ENCODE results near the gene PIEZO2.
"Not testable (repeated sequence)": the region's sequence is repeated elsewhere in the genome, so short reads cannot be mapped to it uniquely, and the experiment has no call there.

The PIEZO2 gene

DNA sequence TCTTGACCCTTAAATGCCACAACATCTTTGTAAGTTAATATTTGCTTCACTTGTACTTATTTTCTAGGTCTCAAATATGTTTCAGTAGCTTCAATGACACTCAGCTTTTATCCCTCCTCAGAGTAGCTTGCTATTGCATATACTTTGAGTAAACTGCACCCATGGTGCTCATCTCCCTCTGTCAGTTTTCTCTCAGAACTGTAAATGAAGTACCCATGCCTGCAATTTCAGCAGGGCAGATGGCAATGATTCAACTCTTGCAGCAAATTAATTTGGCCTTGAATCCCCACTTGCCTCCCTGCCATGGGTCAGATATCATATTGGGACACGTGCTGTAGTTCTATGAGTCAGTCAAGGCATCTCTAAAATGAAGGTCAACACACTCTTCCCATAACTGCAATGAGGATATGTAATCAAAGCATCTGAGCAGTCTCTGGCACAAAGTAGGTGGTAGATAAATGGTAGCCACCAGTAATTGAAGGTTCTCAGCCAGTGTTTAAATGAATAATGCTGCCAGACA is 225.8 kb downstream of the PIEZO2 start:
- no peak for DNase-seq

DNA sequence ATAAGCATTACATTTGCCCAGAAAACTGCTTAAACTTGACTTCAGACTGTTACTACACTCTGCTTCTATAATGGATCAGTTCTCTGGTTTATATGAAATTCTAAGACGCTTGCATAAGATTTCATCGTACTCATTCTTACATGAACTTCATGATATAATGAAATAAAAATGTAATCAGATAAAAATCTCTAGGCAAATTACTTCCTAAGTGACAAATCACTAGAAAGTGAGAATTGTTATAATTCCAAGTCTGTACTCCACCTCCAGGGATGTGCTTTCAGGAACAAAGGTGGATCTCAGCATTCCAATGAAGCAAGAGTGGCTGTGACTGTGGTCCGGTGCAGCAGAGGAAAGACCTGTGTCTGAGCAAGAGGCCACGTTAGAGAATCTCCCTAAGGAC is 226.2 kb downstream of the PIEZO2 start:
- no peak for DNase-seq

DNA sequence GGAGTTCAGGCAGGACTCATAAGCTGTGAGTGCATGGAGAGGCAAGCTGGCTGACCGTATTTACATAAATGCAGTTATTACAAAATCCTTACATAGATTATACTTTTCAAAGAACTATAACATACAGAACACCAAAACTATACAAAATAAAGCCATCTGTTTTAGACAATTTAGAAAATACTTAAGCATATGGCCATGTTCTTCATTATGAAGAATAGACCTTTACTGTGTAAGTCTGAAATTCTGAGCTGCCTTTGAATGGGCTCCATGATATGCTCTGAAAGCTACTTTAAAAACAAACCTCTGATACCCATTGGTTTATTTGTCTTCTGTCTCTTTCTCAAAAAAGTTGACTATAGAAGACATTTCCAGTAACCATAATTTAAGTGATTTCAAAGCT is 226.7 kb downstream of the PIEZO2 start:
- DNase-seq = not testable (repeated sequence)

DNA sequence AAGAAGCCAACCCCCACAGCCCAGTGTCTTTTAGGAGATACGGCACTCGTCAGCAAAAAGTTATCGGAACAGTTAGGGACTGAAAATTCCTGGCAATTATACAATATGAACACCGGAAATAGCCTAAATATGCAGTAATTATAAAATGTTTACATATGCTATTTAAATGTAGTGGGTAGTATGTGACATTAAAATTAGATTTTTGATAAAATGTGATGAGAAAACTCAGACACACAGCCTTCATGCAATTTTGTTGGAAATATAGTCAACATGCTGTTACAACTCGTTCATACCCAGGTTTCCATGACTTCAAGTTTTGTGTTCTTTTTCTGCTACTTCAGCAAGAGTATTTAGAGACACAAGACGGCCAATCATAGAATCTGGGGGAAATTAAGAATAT is 229.1 kb downstream of the PIEZO2 start:
- not testable (repeated sequence) for DNase-seq

DNA sequence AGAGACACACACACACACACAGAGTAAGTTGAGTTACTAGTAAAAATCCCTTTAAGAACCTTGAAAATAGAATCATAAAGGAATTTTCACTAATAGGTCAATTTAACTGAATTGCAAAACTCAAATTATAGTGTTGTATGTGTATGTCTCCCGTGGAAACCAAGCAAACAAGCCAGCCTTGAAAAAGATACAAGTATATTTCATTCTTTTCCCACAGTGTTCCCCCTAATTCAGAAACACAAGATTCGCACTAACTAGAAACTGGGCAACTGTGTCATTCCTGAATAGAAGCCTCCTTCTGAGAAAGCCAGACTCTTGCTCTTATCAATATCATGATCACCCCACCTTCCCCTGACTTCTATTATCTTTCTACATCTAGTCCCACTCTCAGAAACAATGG is 229.5 kb downstream of the PIEZO2 start:
- DNase-seq = no peak

DNA sequence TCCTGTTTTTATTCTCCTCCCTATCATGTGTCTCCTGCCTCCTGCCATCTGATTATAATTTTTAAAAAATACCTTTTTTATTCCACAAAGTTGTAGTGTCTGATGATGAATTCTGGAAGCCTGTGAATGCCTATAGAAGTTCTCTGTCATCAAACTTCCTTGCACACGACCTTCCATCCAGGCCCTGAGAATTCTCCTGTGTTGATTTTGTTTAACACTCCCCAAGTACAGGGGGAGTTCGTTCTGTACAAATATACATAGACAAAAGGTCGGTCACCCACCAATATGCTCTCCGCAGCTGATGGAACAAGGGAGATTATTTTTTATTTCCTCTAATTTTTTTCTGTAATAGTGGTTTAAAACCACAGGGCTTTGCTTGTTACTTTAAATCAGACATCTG is 232.5 kb downstream of the PIEZO2 start:
- DNase-seq = no peak

DNA sequence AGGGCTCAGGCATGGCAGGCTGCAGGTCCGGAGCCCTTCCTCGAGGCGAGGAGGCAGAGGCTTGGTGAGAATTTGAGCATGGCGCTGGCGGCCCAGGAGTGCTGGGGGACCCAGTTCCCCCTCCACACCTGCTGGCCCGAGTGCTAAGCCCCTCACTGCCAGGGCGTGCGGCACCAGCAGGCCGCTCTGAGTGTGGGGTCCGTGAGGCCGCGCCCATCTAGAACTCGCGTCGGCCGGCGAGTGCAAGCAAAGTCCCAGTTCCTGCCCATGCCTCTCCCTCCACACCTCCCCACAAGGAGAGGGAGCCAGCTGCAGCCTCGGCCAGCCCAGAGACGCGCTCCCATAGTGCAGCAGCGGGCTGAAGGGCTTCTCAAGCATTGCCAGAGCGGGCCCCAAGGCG is 233.0 kb downstream of the PIEZO2 start:
- DNase-seq = no peak

DNA sequence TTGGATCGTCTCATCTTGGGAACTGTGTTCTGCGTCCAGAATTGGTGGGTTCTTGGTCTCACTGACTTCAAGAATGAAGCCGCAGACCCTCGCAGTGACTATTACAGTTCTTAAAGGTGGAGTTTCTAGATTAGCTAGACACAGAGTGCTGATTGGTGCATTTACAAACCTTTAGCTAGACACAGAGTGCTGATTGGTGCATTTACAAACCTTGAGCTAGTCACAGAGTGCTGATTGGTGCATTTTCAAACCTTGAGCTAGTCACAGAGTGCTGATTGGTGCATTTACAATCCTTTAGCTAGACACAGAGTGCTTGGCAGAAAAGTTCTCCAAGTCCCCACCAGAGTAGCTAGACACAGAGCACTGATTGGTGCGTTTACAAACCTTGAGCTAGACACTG is 233.6 kb downstream of the PIEZO2 start:
- not testable (repeated sequence) for DNase-seq

DNA sequence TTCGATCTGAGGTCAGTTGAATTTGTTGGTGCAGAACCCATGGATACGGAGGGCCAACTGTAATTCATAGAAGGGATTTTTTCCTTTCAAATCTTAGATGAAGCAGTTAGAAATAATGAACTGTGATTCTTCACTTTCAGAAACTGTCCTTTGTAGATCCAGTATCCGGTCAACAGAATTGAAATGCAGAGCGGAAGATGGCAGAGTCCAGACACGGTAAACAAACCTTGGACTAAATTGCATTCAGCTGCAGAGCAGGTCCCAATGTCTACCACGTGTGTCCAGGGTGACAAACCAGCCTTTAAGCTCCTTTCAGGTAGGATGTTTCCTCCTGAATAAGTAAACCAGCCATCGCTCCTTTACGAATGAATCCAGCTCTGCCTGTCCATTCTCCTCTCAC is 234.8 kb downstream of the PIEZO2 start:
- DNase-seq = not testable (repeated sequence)

DNA sequence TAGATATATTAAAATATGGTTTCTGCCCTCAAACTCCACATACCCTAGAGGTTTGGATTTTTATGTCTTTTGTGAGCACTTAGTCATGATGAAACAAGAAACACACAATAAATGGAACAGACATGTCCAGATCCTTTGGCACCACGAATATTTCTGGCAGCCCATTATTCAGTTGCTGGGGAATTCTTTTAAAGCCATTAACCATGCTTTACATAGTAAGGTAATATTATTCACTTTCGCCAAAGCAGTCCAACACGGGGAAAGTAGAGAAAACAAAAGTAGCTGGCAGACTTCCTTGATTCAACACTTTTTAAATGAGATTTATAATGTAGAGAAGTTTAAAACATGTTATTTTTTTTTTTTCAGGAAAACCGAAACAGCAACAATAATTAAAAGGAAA is 235.4 kb downstream of the PIEZO2 start:
- DNase-seq = no peak

DNA sequence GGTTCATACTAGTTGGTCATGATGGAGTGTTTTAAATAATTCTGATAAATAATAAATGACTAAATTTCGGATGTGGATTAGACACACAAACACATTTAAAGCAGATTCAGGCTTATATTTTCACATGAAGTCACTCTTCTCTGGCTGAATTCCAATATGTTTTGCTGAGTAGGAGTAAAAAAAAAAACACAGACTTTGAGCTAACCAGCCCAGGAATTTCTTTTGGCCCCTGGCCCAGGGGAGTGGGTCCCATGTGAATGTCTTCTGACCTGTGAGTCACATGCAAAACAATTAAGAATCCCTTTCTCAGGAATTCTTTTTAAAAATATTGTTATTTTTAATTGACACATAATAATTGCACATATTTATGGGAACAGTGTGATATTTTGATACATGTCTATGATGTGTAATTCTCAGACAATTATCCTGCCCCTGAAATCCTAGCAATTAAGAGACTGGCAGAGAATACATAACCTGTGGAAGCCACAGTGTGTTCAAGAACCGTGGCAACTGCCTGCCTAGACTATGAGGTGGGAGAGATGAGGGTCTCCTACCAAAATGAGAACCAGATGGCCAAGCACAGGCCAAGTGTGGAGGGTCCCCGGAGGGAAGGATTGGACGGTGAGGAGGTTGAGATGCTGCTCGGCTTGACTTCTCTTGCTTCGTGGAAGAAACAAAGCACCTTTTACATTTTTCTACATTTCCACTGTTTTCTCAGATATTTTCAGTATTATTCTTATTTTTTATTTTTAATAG is 236.4 kb downstream of the PIEZO2 start:
- DNase-seq = no peak

DNA sequence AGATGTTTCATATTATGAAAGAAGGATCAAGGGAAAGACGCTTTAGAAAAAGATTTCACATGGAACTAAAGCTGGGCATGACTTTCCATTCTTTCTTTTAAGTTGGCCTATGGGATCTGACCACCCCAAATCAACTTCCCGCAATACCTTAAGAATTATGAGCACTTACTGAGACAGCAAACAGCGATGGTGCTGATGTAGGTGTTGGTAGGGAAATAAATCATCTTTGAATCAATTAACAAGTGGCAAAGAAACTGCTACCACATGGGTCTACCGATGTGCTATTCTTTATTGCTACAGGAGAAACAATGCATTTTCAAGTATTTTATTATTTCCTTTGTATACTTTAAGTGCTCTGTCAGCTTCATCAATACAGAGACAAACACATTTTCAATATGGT is 239.6 kb downstream of the PIEZO2 start:
- no peak for DNase-seq

DNA sequence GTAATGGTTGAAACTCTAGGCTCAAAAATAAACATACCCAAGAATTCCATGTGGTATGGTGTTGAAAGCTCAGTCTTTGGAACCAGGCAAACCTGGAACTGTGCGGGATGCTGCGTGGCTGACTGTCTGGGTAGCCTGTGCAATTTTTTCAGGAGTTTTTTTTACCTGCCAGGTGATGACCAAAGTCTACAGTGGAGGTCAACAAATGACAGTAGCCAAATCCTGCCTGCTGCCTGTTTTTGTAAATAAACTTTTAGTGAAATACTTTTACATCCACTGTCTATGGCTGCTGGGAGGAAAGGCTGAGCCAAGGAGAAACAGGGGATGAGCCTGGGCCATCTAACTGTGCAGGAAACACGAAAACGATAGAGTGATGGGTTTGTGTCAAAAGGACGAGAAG is 240.6 kb downstream of the PIEZO2 start:
- DNase-seq = no peak

DNA sequence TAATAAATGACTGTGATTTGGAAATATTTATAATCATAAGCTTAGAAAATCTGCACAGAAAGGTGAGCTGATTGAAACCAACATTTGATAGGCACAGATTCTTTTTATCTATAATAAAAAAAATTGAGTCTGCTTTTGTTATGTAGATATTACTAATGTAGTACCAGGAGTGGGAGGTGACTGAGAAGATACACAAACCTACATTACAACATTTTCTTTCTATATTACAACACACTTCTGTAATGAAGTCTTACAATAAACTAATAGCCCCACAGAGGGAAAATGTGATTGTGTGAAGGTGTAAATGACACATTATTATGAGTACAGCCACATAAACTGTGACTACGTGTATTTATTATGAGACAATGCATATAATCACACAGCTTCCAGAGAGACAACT is 241.6 kb downstream of the PIEZO2 start:
- no peak for DNase-seq

DNA sequence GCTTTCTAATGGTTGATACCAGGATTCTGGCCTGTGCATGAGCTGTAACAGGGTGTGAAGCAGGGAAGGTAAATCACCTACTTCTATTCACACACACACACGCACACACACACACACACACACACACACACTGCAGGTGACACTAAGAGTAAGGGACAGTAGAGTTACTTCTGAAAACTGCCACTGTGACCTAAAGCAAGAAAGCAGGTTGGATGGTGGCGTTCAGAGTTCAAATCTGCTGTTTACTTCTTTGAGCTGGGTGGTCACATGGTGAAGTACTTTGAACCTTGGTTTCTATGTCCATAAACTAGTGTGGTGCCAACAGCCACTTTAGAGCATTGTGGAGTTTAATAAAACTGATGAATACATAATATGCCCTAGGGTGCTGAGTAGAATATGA is 248.0 kb downstream of the PIEZO2 start:
- no peak for DNase-seq

DNA sequence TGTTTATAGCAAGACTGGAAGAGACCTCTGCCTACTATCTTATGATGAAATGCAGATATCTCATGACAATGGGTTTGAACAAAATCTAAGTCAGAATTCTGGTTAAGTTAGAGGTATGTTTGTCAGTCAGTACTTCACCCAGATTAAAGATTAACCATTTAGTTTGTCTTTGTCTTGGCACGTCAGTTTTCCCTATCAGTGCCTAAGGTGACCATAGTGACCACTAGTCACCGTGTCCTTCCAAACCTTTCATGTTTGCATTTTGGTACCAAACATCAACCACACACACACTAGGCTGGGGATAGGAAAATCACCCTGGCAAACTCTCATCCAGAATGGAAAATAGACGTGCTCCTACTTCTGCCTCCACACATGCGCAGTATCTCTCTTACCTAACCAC is 248.9 kb downstream of the PIEZO2 start:
- DNase-seq = no peak

DNA sequence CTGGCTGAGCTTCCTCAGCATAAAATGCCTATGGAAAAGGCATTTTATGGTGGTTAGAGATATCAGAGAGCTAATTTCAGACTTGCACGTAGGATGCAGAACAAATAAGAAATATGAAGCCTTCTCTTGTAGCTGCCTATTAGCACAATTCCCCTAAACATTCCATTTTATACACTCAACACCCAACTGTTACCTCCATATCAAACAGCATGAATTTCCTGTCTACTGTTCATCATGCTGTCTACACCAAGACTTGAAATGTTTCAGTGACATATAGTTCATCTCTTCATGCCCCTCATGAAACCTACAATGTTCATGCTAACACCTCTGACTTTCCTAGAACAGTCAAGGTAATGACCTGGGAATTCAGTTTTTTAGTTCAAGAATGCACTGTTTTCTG is 249.9 kb downstream of the PIEZO2 start:
- no peak for DNase-seq

DNA sequence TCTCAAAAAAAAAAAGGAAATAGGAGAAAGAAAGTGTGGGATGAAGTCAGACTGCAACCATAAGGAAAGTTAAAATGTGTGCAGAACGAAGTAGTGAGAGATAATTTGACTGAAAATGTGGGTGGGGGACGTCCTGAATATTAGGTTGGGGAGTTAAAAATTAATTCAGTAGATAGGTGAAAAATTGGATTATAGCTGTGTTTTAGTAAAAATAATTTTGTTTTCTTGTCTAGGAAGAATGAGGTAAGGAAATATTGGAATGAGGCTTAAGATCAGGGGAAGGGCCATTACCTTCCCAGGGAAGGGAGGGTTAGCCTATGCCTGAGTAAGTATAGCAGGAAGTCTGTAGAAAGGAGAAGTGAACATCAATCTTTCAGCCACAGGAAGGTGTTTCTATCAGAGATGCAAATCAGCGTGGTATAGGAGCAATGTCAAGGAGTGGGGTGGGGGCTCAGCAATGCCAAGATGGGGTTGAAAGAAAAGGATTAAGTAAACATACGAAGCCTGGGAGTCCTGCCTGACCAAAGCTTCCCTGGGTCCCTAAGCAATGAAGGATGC is 250.9 kb downstream of the PIEZO2 start:
- no peak for DNase-seq

DNA sequence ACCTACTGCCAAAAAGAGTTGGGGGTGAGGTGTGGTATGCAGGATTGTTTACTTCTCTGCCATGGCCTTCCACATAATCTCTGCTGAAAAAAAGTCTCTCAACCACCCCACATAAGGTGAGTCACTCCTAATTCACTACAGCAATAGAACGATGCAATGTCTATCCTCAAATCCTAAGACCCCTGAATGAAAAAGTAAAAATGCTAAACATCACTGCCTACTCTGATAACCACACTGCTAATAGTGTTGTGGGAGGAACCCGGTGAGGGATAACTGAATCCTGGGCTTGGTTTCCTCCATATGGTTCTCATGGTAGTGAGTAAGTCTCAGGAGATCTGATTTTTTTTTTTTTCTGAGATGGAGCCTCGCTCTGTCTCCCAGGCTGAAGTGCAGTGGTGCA is 252.5 kb downstream of the PIEZO2 start:
- no peak for DNase-seq

DNA sequence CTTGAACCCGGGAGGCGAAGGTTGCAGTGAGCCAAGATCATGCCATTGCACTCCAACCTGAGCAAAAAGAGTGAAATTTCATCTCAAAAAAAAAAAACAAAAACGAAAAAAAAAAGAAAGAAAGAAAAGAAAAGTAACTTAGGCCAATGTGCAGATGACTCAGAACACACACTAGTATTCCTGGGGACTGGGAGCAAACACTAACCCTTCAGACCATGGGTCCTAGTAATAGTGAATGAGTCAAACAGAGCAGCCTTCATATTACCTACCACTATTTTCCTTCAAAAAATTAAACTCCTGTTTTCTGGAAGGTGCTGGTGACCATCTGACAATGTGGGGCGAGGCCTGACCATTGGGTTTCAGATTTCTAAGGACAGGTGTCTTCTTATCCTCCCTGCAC is 253.4 kb downstream of the PIEZO2 start:
- DNase-seq = no peak

DNA sequence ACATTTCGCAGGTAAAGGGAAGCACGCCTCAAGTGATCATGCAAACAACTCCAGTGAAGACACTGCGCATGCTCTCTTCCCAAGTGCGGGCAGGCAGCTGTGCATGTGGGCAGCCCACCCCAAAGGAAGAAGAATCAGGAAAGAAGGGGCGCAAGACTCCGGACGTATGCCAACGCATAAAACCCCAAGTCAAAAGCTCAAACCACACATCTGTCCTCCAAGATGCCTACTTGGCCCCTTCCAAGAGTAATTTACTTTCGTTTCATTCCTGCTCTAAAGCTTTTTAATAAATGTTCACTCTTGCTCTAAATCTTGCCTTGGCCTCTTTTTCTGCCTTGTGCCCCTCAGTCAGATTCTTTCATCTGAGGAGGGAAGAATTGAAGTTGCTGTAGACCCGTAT is 254.9 kb downstream of the PIEZO2 start:
- no peak for DNase-seq

DNA sequence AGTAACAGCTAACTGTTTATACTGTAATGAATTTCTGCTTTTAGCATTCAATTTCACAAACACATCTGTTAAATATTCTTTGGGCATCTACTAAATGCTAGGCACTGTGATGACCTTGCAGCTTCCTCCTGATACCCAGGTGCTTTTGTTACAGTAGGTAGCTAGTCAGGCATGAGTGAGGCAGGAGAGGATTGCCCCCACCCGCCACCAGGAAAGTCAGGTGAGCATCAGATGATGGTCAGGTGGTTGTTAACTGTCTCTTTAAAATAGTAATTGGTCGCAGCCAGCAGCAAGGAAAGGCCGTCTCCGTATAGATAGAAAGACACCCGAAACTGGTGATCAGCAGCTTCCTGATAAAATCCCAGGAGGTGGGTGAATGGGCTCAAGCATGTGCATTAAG is 255.6 kb downstream of the PIEZO2 start:
- DNase-seq = no peak

DNA sequence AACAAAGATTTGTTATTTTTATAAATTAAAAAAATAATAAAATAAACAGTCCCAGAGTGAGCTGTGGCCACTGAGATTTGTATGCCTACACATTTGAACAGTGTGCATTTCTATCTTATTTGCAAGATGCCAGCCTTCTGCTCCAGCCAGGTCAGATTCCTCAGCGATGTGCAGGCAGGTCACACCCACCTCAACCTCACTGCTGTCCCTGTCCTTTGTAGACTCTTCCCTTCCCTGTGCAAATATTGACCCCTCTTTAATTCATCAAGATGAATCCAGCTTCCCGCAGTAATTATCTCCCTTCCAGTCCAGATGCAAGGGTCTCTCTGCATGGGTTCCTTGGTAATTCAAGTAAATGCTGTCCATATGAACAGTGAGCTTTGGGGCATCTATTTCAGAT is 256.2 kb downstream of the PIEZO2 start:
- no peak for DNase-seq

DNA sequence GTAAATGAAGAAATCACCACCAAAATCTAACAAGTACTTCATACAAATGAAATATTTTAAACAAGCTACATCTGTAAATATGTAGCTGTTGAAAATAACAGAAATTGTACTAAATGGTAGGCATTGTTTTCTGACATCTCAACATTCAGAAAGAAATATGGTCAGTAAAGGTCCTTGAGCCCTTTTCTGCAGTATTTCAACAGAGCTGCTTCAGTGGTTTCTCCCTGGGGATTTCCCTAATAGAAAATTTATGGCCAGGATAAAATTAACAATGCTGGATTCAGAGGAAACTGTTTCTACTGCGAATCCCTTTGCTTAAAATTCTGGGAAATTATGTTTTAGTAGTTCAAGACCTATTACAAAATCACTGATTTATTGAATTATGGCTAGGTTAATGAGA is 256.6 kb downstream of the PIEZO2 start:
- no peak for DNase-seq

DNA sequence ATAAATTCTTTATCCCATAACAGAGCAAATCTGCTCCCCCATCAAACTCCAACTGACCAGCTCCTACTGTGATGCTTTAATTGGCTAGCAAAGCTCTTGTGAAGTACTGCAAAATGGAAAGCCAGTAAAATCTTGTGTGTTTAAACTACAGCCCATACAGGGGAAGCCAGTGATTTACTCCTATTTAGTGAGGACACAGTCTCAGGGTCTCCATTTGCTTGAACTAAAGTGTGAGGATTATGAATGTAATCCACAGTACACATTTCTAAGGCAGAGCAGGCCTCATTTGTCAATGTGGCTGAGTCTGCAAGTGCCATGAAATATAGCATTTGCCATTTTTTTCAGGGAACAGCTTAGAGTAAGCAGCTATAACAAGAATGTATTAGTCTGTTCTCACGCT is 259.3 kb downstream of the PIEZO2 start:
- DNase-seq = no peak
